PFSK-1 (cell line): ENCODE data around the gene GPC6.

ENCODE experiments used
- FOXP2 ChIP-seq: optimal IDR thresholded peaks from 2 replicates; pipeline ENCODE3; 2011; ENCODE audit warnings: borderline replicate concordance, control low read depth, inconsistent platforms; ENCODE audit not compliant: insufficient read depth; ENCODE audit errors: extremely low read length, extremely low read depth
- POLR2AphosphoS5 ChIP-seq: IDR thresholded peaks from 2 replicates; pipeline ENCODE4 v1.6.1; 2012; ENCODE audit warnings: low read depth, mild to moderate bottlenecking, control low read depth, low read length, moderate library complexity
- SIN3A ChIP-seq: IDR thresholded peaks from 2 replicates; pipeline ENCODE4 v1.6.1; 2012; ENCODE audit warnings: mild to moderate bottlenecking, low read length, moderate library complexity, borderline replicate concordance; ENCODE audit not compliant: insufficient read depth
- TAF1 ChIP-seq: IDR thresholded peaks from 2 replicates; pipeline ENCODE4 v1.6.1; 2012; ENCODE audit warnings: low read length, control low read depth, borderline replicate concordance; ENCODE audit not compliant: insufficient read depth
- TF ChIP-seq, protein P1 (sequence below), 2 experiments: IDR thresholded peaks; 2 replicates each; pipeline versions ENCODE4 v1.6.1 to v1.8.0; 2011 to 2012; ENCODE audit warnings: low read depth in 2 of 2, low read length in 2 of 2, control low read depth in 1 of 2, inconsistent platforms in 1 of 2, mild to moderate bottlenecking in 1 of 2, moderate library complexity in 1 of 2; ENCODE audit not compliant: insufficient read depth in 1 of 2

GPC6 gene

DNA sequence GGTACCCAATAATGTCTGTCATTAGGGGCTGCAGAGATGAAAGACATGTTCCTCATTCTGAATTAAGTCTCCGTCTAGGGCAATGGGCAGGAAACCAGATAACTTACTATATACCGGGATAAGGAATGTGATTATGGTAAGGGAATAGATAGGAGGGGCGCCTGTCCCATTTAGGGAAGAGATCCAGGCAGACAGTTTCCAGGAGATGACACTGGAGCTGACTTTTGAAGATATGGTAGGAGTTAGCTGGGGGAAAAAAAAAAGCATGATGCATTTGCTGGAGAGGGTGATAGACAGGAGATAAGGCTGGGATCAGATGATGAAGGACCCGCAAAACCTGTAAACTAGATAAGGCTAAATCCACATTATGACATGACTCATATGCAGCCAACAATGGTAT, 912.2 kb downstream of the GPC6 start:
- TF ChIP-seq SIN3A (no peak), POLR2AphosphoS5 (no peak), TAF1 (no peak), FOXP2 (no peak)
- TF ChIP-seq, protein P1, sequence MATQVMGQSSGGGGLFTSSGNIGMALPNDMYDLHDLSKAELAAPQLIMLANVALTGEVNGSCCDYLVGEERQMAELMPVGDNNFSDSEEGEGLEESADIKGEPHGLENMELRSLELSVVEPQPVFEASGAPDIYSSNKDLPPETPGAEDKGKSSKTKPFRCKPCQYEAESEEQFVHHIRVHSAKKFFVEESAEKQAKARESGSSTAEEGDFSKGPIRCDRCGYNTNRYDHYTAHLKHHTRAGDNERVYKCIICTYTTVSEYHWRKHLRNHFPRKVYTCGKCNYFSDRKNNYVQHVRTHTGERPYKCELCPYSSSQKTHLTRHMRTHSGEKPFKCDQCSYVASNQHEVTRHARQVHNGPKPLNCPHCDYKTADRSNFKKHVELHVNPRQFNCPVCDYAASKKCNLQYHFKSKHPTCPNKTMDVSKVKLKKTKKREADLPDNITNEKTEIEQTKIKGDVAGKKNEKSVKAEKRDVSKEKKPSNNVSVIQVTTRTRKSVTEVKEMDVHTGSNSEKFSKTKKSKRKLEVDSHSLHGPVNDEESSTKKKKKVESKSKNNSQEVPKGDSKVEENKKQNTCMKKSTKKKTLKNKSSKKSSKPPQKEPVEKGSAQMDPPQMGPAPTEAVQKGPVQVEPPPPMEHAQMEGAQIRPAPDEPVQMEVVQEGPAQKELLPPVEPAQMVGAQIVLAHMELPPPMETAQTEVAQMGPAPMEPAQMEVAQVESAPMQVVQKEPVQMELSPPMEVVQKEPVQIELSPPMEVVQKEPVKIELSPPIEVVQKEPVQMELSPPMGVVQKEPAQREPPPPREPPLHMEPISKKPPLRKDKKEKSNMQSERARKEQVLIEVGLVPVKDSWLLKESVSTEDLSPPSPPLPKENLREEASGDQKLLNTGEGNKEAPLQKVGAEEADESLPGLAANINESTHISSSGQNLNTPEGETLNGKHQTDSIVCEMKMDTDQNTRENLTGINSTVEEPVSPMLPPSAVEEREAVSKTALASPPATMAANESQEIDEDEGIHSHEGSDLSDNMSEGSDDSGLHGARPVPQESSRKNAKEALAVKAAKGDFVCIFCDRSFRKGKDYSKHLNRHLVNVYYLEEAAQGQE (IDR thresholded peaks at IDR 0.05; ENCODE audit: insufficient read depth in 1 of 2, low read depth in 2 of 2, low read length in 2 of 2), result no peak

DNA sequence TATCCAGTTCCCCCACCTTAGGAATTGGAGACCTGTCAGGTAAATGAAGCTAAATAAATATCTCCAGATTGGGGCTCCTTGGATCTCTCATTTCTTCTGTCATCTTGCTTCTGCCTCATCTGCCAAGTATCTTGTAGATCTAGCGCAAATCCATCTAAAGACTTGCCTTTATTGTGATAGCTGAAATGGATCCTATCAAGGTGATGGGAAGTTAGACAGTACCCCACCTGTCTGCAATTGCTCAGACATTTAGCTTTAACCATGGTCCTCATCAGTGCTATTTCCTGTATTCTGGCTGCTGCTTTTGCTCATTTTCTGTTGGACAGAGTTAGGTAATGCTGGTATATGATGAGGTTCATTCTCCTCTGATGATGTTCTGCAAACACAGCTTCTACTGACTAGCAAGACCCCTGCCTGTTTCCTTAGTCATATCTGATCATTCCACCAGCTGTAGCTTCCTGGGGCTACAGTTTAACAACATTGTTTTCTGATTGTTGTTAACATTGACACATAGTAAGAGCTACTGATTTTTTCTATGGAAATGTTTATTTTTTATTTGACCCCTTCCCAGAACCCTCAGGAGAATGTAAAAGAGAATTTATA, 912.9 kb downstream of the GPC6 start:
- no peak for TF ChIP-seq POLR2AphosphoS5
- TF ChIP-seq SIN3A, result no peak
- no peak for TF ChIP-seq FOXP2
- no peak for TF ChIP-seq TAF1
- TF ChIP-seq, protein P1 (IDR thresholded peaks at IDR 0.05; ENCODE audit: insufficient read depth in 1 of 2, low read depth in 2 of 2, low read length in 2 of 2), result no peak

DNA sequence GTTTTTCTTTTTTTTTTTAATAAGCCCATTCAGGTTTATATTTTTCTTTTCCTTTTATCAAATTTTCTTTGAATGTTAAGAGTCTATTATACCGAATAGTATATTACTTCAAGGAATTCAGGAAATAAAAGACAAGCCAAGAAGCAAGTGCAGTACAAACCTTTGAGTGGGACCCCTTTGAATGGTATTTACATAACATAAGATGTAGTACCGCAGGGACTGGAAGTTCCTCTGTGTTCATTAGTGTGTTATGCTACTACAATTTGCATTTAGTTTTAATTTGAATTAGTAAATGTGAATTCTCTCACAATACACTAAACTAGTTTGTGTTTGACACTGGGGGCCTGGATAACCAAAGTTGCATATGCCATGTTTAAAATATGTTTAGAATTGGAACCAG, 913.4 kb downstream of the GPC6 start:
- TF ChIP-seq SIN3A (no peak), TAF1 (no peak), POLR2AphosphoS5 (no peak), FOXP2 (no peak)
- TF ChIP-seq, protein P1 (IDR thresholded peaks at IDR 0.05; ENCODE audit: insufficient read depth in 1 of 2, low read depth in 2 of 2, low read length in 2 of 2), result no peak

DNA sequence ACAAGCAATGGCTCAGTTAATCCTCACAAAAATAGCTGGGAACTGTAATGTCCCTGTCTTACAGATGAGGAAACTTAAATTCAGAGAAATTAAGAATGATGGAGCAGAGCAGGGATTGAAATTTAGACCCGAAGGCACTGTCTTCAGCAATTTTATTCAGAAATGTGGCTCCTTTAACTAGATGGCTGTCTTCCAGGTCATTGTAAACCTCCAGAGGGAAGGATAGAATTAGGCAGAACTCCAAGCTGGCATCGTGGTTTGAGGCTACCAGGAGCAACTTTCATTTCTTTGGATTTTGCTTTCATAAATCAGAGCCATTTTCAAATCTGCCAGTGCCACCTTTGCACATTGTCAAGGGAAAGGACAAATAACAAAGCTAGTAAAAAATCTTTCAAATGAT, 913.9 kb downstream of the GPC6 start:
- TF ChIP-seq FOXP2 (no peak), SIN3A (no peak), TAF1 (no peak), POLR2AphosphoS5 (no peak)
- TF ChIP-seq, protein P1 (IDR thresholded peaks at IDR 0.05; ENCODE audit: insufficient read depth in 1 of 2, low read depth in 2 of 2, low read length in 2 of 2), result no peak

DNA sequence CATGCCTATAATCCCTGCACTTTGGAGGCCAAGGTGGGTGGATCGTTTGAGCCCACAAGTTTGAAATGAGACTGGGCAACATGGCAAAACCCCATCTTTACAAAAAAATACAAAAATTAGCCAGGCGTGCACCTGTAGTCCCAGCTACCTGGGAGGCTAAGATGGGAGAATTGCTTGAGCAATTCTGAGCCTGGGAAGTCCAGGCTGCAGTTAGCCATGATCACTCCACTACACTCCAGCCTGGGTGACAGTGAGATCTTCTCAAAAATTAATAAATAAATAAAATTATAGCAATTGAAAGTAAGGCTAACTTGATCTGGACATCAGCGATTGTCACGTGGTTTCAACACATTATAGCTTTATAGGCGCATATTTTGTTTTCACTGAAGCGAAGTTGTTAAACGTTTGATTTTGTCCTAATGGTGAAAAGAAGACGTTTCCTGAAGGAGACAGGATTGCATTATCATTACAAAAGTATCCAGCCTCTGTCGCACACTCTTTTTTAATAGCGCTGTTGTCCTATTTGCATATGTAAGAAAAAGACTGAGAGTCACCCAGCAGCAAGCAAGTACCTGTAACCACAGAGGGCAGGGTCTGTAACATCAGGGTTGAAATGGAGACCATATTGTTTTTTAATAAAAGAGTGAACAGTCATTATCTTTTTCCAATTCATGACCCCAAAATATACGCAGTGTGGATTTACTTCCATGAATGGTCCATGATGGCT, 917.2 kb downstream of the GPC6 start:
- TF ChIP-seq TAF1 (no peak), FOXP2 (no peak), POLR2AphosphoS5 (no peak), SIN3A (no peak)
- TF ChIP-seq, protein P1 (IDR thresholded peaks at IDR 0.05; ENCODE audit: insufficient read depth in 1 of 2, low read depth in 2 of 2, low read length in 2 of 2), result no peak
